GM12878 (cell line): Measurements from ENCODE around the gene NSMCE4A. TPM values are rescaled to one million over a fixed set of nuclear protein-coding genes. Genes with fewer than 3 reads are reported as not detected.

Experiments
- BHLHE40 ChIP-seq, 2 experiments: fragments of 450-650 bp in 1 of 2; IDR thresholded peaks; 2 replicates each; pipeline ENCODE4 v1.6.1; 2011 to 2017; ENCODE audit warnings: low read depth in 2 of 2, borderline replicate concordance in 1 of 2, improper control_type of control experiment in 1 of 2, low read length in 1 of 2, mild to moderate bottlenecking in 1 of 2
- CBFB ChIP-seq: IDR thresholded peaks from 2 replicates; pipeline ENCODE4 v1.6.1; 2016; ENCODE audit warnings: antibody characterized with exemption, low read depth
- CBX3 ChIP-seq: fragments of 200-600 bp; sonication (generic); IDR thresholded peaks from 2 replicates; pipeline ENCODE4 v1.6.1; 2016; ENCODE audit warnings: low read depth, borderline replicate concordance
- DPF2 ChIP-seq: fragments of 450-650 bp; IDR thresholded peaks from 2 replicates; pipeline ENCODE4 v1.6.1; 2017; ENCODE audit warnings: mild to moderate bottlenecking
- ESRRA ChIP-seq: IDR thresholded peaks from 2 replicates; pipeline ENCODE4 v1.6.1; 2012; ENCODE audit warnings: mild to moderate bottlenecking, low read length, improper control_type of control experiment
- HDAC2 ChIP-seq: fragments of 200-600 bp; sonication (generic); IDR thresholded peaks from 2 replicates; pipeline ENCODE4 v1.6.1; 2017
- IKZF2 ChIP-seq, 2 experiments: fragments of 450-650 bp; IDR thresholded peaks; 2 replicates each; pipeline ENCODE4 v1.6.1; 2017; ENCODE audit warnings: mild to moderate bottlenecking in 2 of 2, moderate library complexity in 2 of 2
- KAT2A ChIP-seq: conservative IDR thresholded peaks from 2 replicates; pipeline ENCODE4 v1.6.1; 2011; ENCODE audit warnings: low read depth, low read length; ENCODE audit not compliant: control insufficient read depth
- MTA3 ChIP-seq: IDR thresholded peaks from 2 replicates; pipeline ENCODE4 v1.6.1; 2012; ENCODE audit warnings: low read length, inconsistent platforms, borderline replicate concordance
- MYC ChIP-seq: IDR thresholded peaks from 2 replicates; pipeline ENCODE4 v1.6.1; 2011; ENCODE audit warnings: mild to moderate bottlenecking, low read length, moderate library complexity, inconsistent platforms; ENCODE audit not compliant: insufficient read depth, insufficient replicate concordance, insufficient read length, severe bottlenecking
- PAX8 ChIP-seq: fragments of 450-650 bp; IDR thresholded peaks from 2 replicates; pipeline ENCODE4 v1.6.1; 2017; ENCODE audit warnings: mild to moderate bottlenecking, moderate library complexity
- POLR2A ChIP-seq: IDR thresholded peaks from 2 replicates; pipeline ENCODE4 v1.6.1; 2011; ENCODE audit warnings: low read depth, mild to moderate bottlenecking, low read length
- POU2F2 ChIP-seq: IDR thresholded peaks from 3 replicates; pipeline ENCODE4 v1.6.1; 2011; ENCODE audit warnings: low read depth, mild to moderate bottlenecking, low read length, borderline replicate concordance
- TCF12 ChIP-seq: IDR thresholded peaks from 2 replicates; pipeline ENCODE4 v1.6.1; 2011; ENCODE audit warnings: low read depth, mild to moderate bottlenecking, low read length
- WRNIP1 ChIP-seq: IDR thresholded peaks from 2 replicates; pipeline ENCODE4 v1.6.1; 2011; ENCODE audit warnings: low read depth, low read length, improper control_type of control experiment, borderline replicate concordance
- polyA plus RNA-seq, 11 experiments: library from polyadenylated mRNA; depleted of rRNA in 4 of 11; unstranded in 6 of 11; stranded (reverse) in 5 of 11; fragments of >200 nt; fragmentation: Nextera tagmentation in 4 of 11; fragmentation: Illumina TruSeq in 1 of 11; extraction: Ambion mirVana in 4 of 11; extraction: Trizol in 1 of 11; gene quantifications; 1 replicate in 1 of 11; 2 replicates in 10 of 11; pipeline versions ENCODE4 v1.2.1 to v1.2.3, GENCODE V29; 2011 to 2016; ENCODE audit warnings: inconsistent platforms in 2 of 11, missing spikeins in 2 of 11, low read depth in 1 of 11
- total RNA-seq, 4 experiments: library from RNA; depleted of rRNA in 3 of 4; stranded (reverse); fragments of >200 nt in 3 of 4; fragmentation: Illumina TruSeq in 1 of 4; extraction: Trizol in 1 of 4; gene quantifications; 2 replicates each; pipeline versions ENCODE4 v1.2.1 to v1.2.3, GENCODE V29; 2013 to 2021
- TF ChIP-seq, protein P1 (sequence below): fragments of 450-650 bp; IDR thresholded peaks from 2 replicates; pipeline ENCODE4 v1.6.1; 2017; ENCODE audit warnings: mild to moderate bottlenecking, low read depth, inconsistent platforms; ENCODE audit not compliant: poor library complexity, severe bottlenecking
- TF ChIP-seq, protein P2 (sequence below): fragments of 150-350 bp; IDR thresholded peaks from 2 replicates; pipeline ENCODE4 v1.6.1; 2014; ENCODE audit warnings: mild to moderate bottlenecking, low read depth, low read length
- TF ChIP-seq, protein P3 (sequence below): IDR thresholded peaks from 2 replicates; pipeline ENCODE4 v1.6.1; 2011; ENCODE audit warnings: mild to moderate bottlenecking, low read depth, low read length, moderate library complexity; ENCODE audit not compliant: insufficient replicate concordance
- TF ChIP-seq, protein P4 (sequence below): fragments of 450-650 bp; formaldehyde crosslinking; IDR thresholded peaks from 2 replicates; pipeline ENCODE4 v1.4.0; 2020; ENCODE audit warnings: mild to moderate bottlenecking, moderate library complexity

NSMCE4A gene
- total and polyA plus RNA-seq, 10 of the 15 experiments (the other 5 are each of a cell fraction or from before 2014, with no cell fraction given): 14.2 to 105 (median 76.1) TPM

DNA sequence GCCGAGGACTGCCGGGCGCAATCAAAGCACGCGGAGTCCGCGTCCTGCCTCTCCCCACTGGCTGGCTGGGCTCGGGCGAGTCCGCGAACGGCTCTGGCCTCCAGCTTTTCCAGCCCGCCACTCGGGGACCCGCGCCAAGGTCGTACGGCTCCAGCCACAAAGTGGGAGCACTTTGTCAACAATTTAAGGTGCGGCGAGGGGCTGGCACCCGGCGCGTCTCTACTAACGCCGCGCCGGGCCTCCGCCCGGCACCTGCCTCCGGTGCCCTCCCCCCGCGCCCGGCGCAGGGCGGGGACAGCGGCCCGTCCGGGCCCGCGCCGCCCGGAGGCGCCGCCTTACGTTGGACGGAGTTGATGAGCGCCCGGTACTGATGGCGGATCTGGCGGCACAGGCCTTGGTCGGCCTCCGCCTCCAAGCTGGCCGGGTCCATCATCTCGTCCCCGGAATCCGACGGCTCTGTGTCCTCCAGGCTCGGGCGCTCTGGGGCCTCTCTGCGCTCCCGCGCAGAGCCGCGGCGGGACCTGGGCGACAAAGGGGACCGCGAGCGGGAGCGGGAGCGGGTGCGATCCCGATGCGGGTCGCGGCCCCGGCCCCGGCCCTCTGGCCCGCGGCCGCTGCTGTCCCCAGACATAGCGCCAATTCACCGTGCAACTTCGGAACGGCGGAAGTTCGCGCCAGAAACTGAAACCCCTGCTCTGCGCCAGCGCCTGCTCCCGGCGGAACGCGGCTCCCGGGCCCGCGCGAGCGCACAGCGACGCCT is at the start of gene NSMCE4A (continued):
- TF ChIP-seq BHLHE40 (IDR thresholded peaks at IDR 0.05; ENCODE audit: borderline replicate concordance in 1 of 2, low read depth in 2 of 2, low read length in 1 of 2) (peak; percentile 56 to 59; a peak in 2 of 4 replicates), CBX3 (no peak), PAX8 (no peak), ESRRA (peak; percentile 65; the same call in 1 of the 2 replicates), KAT2A (no peak), HDAC2 (no peak), WRNIP1 (no peak), POLR2A (peak; percentile 87), TCF12 (peak; percentile 16; the same call in 1 of the 2 replicates), IKZF2 (IDR thresholded peaks at IDR 0.05) (no peak), CBFB (no peak), MYC (no peak), MTA3 (no peak), DPF2 (peak; percentile 67), POU2F2 (no peak; the same call in 2 of the 3 replicates)
- TF ChIP-seq, protein P1, sequence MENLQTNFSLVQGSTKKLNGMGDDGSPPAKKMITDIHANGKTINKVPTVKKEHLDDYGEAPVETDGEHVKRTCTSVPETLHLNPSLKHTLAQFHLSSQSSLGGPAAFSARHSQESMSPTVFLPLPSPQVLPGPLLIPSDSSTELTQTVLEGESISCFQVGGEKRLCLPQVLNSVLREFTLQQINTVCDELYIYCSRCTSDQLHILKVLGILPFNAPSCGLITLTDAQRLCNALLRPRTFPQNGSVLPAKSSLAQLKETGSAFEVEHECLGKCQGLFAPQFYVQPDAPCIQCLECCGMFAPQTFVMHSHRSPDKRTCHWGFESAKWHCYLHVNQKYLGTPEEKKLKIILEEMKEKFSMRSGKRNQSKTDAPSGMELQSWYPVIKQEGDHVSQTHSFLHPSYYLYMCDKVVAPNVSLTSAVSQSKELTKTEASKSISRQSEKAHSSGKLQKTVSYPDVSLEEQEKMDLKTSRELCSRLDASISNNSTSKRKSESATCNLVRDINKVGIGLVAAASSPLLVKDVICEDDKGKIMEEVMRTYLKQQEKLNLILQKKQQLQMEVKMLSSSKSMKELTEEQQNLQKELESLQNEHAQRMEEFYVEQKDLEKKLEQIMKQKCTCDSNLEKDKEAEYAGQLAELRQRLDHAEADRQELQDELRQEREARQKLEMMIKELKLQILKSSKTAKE: no peak
- TF ChIP-seq, protein P2, sequence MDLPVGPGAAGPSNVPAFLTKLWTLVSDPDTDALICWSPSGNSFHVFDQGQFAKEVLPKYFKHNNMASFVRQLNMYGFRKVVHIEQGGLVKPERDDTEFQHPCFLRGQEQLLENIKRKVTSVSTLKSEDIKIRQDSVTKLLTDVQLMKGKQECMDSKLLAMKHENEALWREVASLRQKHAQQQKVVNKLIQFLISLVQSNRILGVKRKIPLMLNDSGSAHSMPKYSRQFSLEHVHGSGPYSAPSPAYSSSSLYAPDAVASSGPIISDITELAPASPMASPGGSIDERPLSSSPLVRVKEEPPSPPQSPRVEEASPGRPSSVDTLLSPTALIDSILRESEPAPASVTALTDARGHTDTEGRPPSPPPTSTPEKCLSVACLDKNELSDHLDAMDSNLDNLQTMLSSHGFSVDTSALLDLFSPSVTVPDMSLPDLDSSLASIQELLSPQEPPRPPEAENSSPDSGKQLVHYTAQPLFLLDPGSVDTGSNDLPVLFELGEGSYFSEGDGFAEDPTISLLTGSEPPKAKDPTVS: no peak
- TF ChIP-seq, protein P3, sequence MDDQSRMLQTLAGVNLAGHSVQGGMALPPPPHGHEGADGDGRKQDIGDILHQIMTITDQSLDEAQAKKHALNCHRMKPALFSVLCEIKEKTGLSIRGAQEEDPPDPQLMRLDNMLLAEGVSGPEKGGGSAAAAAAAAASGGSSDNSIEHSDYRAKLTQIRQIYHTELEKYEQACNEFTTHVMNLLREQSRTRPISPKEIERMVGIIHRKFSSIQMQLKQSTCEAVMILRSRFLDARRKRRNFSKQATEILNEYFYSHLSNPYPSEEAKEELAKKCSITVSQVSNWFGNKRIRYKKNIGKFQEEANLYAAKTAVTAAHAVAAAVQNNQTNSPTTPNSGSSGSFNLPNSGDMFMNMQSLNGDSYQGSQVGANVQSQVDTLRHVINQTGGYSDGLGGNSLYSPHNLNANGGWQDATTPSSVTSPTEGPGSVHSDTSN: no peak
- TF ChIP-seq, protein P4, sequence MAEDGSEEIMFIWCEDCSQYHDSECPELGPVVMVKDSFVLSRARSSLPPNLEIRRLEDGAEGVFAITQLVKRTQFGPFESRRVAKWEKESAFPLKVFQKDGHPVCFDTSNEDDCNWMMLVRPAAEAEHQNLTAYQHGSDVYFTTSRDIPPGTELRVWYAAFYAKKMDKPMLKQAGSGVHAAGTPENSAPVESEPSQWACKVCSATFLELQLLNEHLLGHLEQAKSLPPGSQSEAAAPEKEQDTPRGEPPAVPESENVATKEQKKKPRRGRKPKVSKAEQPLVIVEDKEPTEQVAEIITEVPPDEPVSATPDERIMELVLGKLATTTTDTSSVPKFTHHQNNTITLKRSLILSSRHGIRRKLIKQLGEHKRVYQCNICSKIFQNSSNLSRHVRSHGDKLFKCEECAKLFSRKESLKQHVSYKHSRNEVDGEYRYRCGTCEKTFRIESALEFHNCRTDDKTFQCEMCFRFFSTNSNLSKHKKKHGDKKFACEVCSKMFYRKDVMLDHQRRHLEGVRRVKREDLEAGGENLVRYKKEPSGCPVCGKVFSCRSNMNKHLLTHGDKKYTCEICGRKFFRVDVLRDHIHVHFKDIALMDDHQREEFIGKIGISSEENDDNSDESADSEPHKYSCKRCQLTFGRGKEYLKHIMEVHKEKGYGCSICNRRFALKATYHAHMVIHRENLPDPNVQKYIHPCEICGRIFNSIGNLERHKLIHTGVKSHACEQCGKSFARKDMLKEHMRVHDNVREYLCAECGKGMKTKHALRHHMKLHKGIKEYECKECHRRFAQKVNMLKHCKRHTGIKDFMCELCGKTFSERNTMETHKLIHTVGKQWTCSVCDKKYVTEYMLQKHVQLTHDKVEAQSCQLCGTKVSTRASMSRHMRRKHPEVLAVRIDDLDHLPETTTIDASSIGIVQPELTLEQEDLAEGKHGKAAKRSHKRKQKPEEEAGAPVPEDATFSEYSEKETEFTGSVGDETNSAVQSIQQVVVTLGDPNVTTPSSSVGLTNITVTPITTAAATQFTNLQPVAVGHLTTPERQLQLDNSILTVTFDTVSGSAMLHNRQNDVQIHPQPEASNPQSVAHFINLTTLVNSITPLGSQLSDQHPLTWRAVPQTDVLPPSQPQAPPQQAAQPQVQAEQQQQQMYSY: no peak
